Lower leg skin (tissue), 3 donors: ENCODE results near the gene SLC35F4.

Experiments
- POLR2A ChIP-seq, 2 donors: fragments of 450-650 bp; IDR thresholded peaks; one replicate each; pipeline ENCODE4 v1.6.1; 2016 to 2017; ENCODE audit warnings: antibody characterized with exemption in 2 of 2, mild to moderate bottlenecking in 1 of 2, moderate library complexity in 1 of 2
- TF ChIP-seq, protein P1 (sequence below), 3 donors: fragments of 450-650 bp; IDR thresholded peaks; one replicate each; pipeline ENCODE4 v1.5.1; 2016; ENCODE audit warnings: antibody characterized with exemption in 3 of 3, mild to moderate bottlenecking in 3 of 3, moderate library complexity in 2 of 3

DNA sequence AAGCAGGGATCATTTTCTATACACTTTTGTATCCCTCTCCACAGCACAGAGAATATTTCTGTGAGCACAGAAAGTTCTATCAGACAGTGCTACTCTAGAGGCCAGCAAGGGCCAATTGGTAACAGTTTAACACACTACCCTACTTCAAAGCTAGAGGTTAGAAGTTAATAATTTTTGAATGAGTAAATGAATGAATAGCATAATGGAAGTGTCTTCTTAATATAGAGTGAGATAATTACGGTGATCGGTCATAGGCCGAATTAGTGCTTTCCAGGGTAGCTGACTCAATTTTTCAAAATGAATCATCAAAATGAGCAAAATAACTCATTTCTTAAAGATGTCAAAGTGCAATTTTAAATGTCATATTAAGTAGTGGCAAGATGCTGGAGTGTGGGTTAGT, 305.2 kb downstream of the SLC35F4 start:
- TF ChIP-seq, protein P1, sequence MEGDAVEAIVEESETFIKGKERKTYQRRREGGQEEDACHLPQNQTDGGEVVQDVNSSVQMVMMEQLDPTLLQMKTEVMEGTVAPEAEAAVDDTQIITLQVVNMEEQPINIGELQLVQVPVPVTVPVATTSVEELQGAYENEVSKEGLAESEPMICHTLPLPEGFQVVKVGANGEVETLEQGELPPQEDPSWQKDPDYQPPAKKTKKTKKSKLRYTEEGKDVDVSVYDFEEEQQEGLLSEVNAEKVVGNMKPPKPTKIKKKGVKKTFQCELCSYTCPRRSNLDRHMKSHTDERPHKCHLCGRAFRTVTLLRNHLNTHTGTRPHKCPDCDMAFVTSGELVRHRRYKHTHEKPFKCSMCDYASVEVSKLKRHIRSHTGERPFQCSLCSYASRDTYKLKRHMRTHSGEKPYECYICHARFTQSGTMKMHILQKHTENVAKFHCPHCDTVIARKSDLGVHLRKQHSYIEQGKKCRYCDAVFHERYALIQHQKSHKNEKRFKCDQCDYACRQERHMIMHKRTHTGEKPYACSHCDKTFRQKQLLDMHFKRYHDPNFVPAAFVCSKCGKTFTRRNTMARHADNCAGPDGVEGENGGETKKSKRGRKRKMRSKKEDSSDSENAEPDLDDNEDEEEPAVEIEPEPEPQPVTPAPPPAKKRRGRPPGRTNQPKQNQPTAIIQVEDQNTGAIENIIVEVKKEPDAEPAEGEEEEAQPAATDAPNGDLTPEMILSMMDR (IDR thresholded peaks at IDR 0.05): no peak
- TF ChIP-seq POLR2A (IDR thresholded peaks at IDR 0.05): no peak
